ENCODE results near the gene GGT1. TPM values are rescaled to one million over a fixed set of nuclear protein-coding genes. Genes with fewer than 3 reads are reported as not detected.
"Not testable (repeated sequence)": the region's sequence is repeated elsewhere in the genome, so short reads cannot be mapped to it uniquely, and the experiment has no call there.

Gene GGT1
- total and polyA plus RNA-seq, 8 donors = 5.3 to 87.1 (median 21.3) TPM

DNA sequence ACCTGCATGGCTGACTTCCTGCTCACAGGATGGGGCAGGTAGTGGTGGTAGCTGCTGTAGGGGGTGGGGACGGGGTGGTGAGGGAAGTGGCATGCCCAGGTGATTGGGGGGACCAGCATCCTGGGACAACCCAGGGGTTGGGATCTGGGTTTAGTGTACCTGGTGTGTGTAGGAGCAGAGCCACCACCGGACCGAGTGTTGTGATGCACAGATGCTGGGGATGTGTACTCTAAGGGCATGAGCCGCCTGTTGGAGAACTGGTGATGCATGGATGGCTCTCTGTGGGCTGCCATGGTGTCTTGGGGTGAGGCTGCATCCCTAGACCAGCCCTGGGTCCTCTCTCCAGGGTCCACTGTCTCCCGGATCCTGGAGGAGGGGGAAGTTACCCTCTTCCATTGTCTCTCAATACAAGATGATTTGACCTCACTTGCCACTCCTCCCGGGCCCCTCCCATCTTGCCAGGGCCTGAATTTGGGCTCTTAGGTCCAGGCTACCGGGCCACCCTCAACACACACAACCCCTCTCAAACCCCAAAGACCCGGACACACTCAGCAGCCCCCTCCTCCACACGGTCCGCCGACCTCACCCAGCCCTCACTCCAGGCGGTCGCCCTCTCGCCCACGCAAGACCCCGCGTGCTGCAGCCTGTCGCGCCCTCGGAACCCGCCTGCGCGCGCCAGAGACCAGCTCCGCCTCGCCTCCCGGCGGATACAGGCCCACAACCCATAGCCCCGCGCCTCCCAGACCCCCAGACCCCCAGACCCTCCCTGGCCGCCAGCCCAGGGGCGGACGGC, 10.7 kb upstream of the GGT1 start:
- 6 to 8% (median 7%) methylated on average over 26 to 33 of the region's 33 CpGs for WGBS, 5 donors
- intact Hi-C loops (cut with DNase I; ENCODE audit: low total_unique reads) = no loop called here
- no peak for TF ChIP-seq CTCF (IDR thresholded peaks at IDR 0.05)
- TF ChIP-seq POLR2A (IDR thresholded peaks at IDR 0.05) = no peak
- no peak for TF ChIP-seq POLR2AphosphoS5 (IDR thresholded peaks at IDR 0.05)
- TF ChIP-seq EP300 (IDR thresholded peaks at IDR 0.05) = no peak
- no peak for DNase-seq
- Histone ChIP-seq H3K9me3 (no peaks in the 10 kb centered on the region), H3K36me3 (peaks cover 0 to 26% (median 24%) of the 10 kb centered on the region in 4 donors), H3K27me3 (no peaks in the 10 kb centered on the region), H3K27ac (peak overlapping the region; percentile 52 to 89 (median 84)), H3K4me1 (peaks cover 17 to 62% (median 55%) of the 10 kb centered on the region in 4 donors), H3K4me3 (peak overlapping the region; percentile 68 to 90 (median 76))

GRCh38 chr22:24592851-24593558, 10.0 kb upstream of the GGT1 start, which contains the start of gene LRRC75B:
TSS of gene LRRC75B (minus strand) at chr22:24593073. CDS start at chr22:24593039, 34 bp downstream.
- Histone ChIP-seq H3K36me3 (peaks cover 0 to 19% (median 17%) of the 10 kb centered on the region in 4 donors), H3K4me3 (peak within 1 kb of the TSS; percentile 68 to 90 (median 76)), H3K9me3 (no peaks in the 10 kb centered on the region), H3K27ac (peak within 1 kb of the TSS; percentile 52 to 89 (median 84)), H3K4me1 (peaks cover 17 to 61% (median 54%) of the 10 kb centered on the region in 4 donors), H3K27me3 (no peaks in the 10 kb centered on the region)
- TF ChIP-seq EP300 (IDR thresholded peaks at IDR 0.05) (no peak), POLR2A (IDR thresholded peaks at IDR 0.05) (peak in 1 of 4 donors; percentile 26), CTCF (IDR thresholded peaks at IDR 0.05) (peak in 1 of 7 experiments; percentile 11), POLR2AphosphoS5 (IDR thresholded peaks at IDR 0.05) (peak; percentile 65 to 77 (median 75))
- DNase-seq = peak; percentile 93 to 95
- 3 to 5% (median 4%) methylated on average over 29 to 72 of the region's 72 CpGs for WGBS, 5 donors
- intact Hi-C loops (cut with DNase I; ENCODE audit: low total_unique reads) = no loop called here

DNA sequence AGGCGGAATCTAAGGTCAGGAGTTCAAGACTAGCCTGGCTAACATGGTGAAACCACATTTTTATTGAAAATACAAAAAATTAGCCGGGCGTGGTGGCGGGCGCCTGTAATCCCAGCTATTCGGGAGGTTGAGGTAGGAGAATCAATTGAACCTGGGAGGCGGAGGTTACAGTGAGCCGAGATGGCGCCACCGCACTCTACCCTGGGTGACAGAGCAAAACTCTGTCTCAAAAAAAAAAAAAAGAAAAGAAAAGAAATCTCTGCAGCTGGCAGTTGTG, 9.5 kb upstream of the GGT1 start:
- DNase-seq; H3K9me3 ChIP-seq; intact Hi-C loops (cut with DNase I; ENCODE audit: low total_unique reads); H3K27me3 ChIP-seq: not testable (repeated sequence)
- WGBS, 5 donors = 55 to 81% (median 67%) methylated on average over 10 of the region's 10 CpGs
- Histone ChIP-seq H3K4me3 (peak overlapping the region; percentile 68 to 90 (median 76)), H3K36me3 (peaks cover 0 to 14% (median 12%) of the 10 kb centered on the region in 4 donors), H3K4me1 (peaks cover 17 to 56% (median 50%) of the 10 kb centered on the region in 4 donors), H3K27ac (peak overlapping the region; percentile 52 to 89 (median 84))

DNA sequence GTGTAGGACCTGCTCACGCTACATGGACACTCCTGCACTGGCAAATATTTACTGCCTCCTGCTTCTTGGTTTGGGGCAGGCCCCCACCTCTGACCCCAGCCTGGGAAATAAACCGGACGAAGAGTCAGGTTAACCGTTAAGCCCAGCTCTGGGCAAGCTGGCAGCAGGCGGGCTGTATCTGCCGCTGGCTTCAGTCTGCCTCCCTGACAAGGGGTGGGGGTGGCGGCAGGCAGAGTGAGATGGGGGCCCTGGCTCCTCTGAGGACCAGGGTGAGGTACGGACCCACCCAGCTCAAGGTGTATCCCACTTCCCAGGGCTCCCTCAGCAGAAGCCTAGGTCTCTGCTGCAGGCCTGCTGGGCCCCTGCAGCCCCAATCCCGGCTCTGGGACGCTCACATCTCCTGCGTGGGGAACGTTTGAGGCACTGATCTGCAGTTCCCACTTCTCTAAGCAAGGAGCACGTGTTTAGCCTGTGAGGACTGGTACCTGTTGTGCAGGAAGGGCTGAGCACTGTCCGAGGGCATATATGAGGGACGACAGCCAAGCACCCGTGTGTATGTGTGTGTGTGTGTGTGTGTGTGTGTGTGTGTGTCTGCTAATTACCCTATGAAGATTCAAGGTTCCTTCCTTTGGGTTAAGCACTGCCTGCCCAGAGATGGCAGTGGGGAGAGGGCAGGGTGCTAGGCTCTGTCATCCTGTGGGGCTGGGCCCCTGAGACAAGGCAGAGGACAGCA, 9.0 kb upstream of the GGT1 start:
- H3K9me3 ChIP-seq = no peaks in the 10 kb centered on the region
- no peaks in the 10 kb centered on the region for H3K27me3 ChIP-seq
- 33 to 62% (median 40%) methylated on average over 12 to 16 of the region's 16 CpGs for WGBS, 5 donors
- no peak for TF ChIP-seq CTCF (IDR thresholded peaks at IDR 0.05)
- TF ChIP-seq POLR2A (IDR thresholded peaks at IDR 0.05) = no peak
- TF ChIP-seq EP300 (IDR thresholded peaks at IDR 0.05) = no peak
- TF ChIP-seq POLR2AphosphoS5 (IDR thresholded peaks at IDR 0.05) = no peak
- DNase-seq = no peak
- intact Hi-C loops (cut with DNase I; ENCODE audit: low total_unique reads) = no loop called here
- H3K27ac ChIP-seq = peak overlapping the region; percentile 37 to 89 (median 84)
- no peak overlapping the region for H3K4me3 ChIP-seq
- H3K36me3 ChIP-seq = peaks cover 0 to 9% (median 7%) of the 10 kb centered on the region in 4 donors
- H3K4me1 ChIP-seq = peaks cover 15 to 51% (median 45%) of the 10 kb centered on the region in 4 donors
